ENCODE data around the gene PCSK2.

DNA sequence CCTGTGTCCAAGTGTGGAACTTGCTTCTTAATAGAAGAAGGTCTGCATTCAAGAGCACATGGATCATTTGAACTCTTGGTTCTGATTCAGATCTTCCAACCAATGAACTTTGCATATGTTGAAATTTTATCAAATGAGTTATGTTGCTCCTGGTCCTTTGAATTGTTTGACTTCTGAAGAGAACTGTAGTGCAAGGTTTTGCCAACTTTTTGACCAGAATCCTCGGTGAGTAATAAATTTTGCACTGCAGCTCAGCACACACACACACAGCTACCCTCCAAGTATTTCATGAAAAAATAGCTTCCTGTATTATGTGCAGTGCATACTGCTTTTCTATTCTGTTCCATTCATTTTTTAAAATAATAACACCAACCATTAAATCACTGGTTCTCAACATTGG lies 236.9 kb downstream of the PCSK2 start:
- TF ChIP-seq POLR2A (IDR thresholded peaks at IDR 0.05; ENCODE audit: low read depth, low read length) (no peak), EZH2 (IDR thresholded peaks at IDR 0.05; ENCODE audit: borderline replicate concordance, low read depth, low read length, severe bottlenecking) (no peak), GATA2 (IDR thresholded peaks at IDR 0.05; ENCODE audit: insufficient read depth, insufficient read length, low read depth, low read length) (no peak)
- TF ChIP-seq, protein P1, sequence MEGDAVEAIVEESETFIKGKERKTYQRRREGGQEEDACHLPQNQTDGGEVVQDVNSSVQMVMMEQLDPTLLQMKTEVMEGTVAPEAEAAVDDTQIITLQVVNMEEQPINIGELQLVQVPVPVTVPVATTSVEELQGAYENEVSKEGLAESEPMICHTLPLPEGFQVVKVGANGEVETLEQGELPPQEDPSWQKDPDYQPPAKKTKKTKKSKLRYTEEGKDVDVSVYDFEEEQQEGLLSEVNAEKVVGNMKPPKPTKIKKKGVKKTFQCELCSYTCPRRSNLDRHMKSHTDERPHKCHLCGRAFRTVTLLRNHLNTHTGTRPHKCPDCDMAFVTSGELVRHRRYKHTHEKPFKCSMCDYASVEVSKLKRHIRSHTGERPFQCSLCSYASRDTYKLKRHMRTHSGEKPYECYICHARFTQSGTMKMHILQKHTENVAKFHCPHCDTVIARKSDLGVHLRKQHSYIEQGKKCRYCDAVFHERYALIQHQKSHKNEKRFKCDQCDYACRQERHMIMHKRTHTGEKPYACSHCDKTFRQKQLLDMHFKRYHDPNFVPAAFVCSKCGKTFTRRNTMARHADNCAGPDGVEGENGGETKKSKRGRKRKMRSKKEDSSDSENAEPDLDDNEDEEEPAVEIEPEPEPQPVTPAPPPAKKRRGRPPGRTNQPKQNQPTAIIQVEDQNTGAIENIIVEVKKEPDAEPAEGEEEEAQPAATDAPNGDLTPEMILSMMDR (IDR thresholded peaks at IDR 0.05; ENCODE audit: extremely low read depth in 1 of 2, insufficient read depth in 1 of 2, low read depth in 1 of 2, low read length in 2 of 2) = no peak
- TF ChIP-seq, protein P2, sequence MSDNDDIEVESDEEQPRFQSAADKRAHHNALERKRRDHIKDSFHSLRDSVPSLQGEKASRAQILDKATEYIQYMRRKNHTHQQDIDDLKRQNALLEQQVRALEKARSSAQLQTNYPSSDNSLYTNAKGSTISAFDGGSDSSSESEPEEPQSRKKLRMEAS (IDR thresholded peaks at IDR 0.05; ENCODE audit: insufficient read depth, insufficient read length) = no peak

Data from endothelial cell of umbilical vein (primary cell).